GM21447 (cell line): ENCODE measurements around the gene MISP.
"Not testable (repeated sequence)": the region's sequence is repeated elsewhere in the genome, so short reads cannot be mapped to it uniquely, and the experiment has no call there.

Source experiments
- ATAC-seq: cut with Tn5 transposase; IDR thresholded peaks from one replicate; pipeline ENCODE4 v1.9.1; 2021; ENCODE audit not compliant: unreplicated experiment

MISP gene

GRCh38 chr19:745138-745537 is 5.8 kb upstream of the MISP start:
- not testable (repeated sequence) for ATAC-seq

GRCh38 chr19:746208-746819 is 4.6 kb upstream of the MISP start:
- ATAC-seq = no peak

GRCh38 chr19:746956-747355 is 4.0 kb upstream of the MISP start:
- ATAC-seq = no peak

GRCh38 chr19:747432-748273 is 3.3 kb upstream of the MISP start:
- no peak for ATAC-seq

- no peak for ATAC-seq
Observed at GRCh38 chr19:748274-748598, 2.7 kb upstream of the MISP start.

GRCh38 chr19:749811-750210 is 1.1 kb upstream of the MISP start:
- ATAC-seq = no peak

GRCh38 chr19:751501-752341 is 809 bp downstream of the MISP start:
- ATAC-seq = no peak

GRCh38 chr19:752652-753517 is 2.0 kb downstream of the MISP start:
- ATAC-seq = no peak

- ATAC-seq = no peak
Observed at GRCh38 chr19:754530-754929, 3.6 kb downstream of the MISP start.

GRCh38 chr19:755063-755462 is 4.2 kb downstream of the MISP start:
- ATAC-seq = no peak

GRCh38 chr19:756236-756635 is 5.3 kb downstream of the MISP start:
- ATAC-seq = no peak

GRCh38 chr19:756821-757688 is 6.1 kb downstream of the MISP start:
- ATAC-seq = no peak

- ATAC-seq = no peak
Observed at GRCh38 chr19:757811-758668, 7.1 kb downstream of the MISP start.

- no peak for ATAC-seq
Observed at GRCh38 chr19:763181-763580, 12.3 kb downstream of the MISP start.

GRCh38 chr19:763869-764268 is 13.0 kb downstream of the MISP start:
- ATAC-seq = no peak

- no peak for ATAC-seq
Observed at GRCh38 chr19:764301-764700, 13.4 kb downstream of the MISP start.

- ATAC-seq = no peak
Observed at GRCh38 chr19:765179-765738, 14.3 kb downstream of the MISP start.

- no peak for ATAC-seq
Observed at GRCh38 chr19:768424-768823, 17.5 kb downstream of the MISP start.

- no peak for ATAC-seq
Observed at GRCh38 chr19:769616-770015, 18.7 kb downstream of the MISP start.
